NT2/D1 (cell line): ENCODE measurements around the gene ABCF2.

Experiments
- SUZ12 ChIP-seq: IDR thresholded peaks from 2 replicates; pipeline ENCODE4 v1.6.1; 2011; ENCODE audit not compliant: insufficient read length, insufficient read depth; ENCODE audit errors: extremely low read depth
- YY1 ChIP-seq: IDR thresholded peaks from 2 replicates; pipeline ENCODE4 v1.6.1; 2011; ENCODE audit not compliant: insufficient read length, insufficient read depth
- ZNF274 ChIP-seq: IDR thresholded peaks from 2 replicates; pipeline ENCODE4 v1.6.1; 2011; ENCODE audit warnings: mild to moderate bottlenecking, low read depth, low read length

- TF ChIP-seq SUZ12 (no peak), YY1 (no peak), ZNF274 (no peak)
These were observed 21.5 kb upstream of the ABCF2 start, which contains the start of gene SMARCD3 for GRCh38 chr7:151248346-151249033.
